Gastroesophageal sphincter (tissue), 3 donors: Measurements from ENCODE around the gene RALY.

ENCODE experiments used
- CTCF ChIP-seq, 4 experiments: fragments of 200-600 bp in 2 of 4; fragments of 450-650 bp in 2 of 4; sonication (generic) in 1 of 4; IDR thresholded peaks; one replicate each; pipeline ENCODE4 v1.5.1; 2017 to 2019; ENCODE audit warnings: antibody characterized with exemption in 4 of 4, mild to moderate bottlenecking in 2 of 4, moderate library complexity in 2 of 4
- POLR2A ChIP-seq, 2 donors: fragments of 450-650 bp; IDR thresholded peaks; one replicate each; pipeline ENCODE4 v1.6.1; 2017; ENCODE audit warnings: antibody characterized with exemption in 2 of 2, mild to moderate bottlenecking in 2 of 2, moderate library complexity in 1 of 2

GRCh38 chr20:34111702-34112599 lies 118.2 kb downstream of the RALY start, which contains the start of gene EIF2S2:
- peak in 2 of 4 experiments; percentile 10 to 46 for TF ChIP-seq CTCF (IDR thresholded peaks at IDR 0.05)
- TF ChIP-seq POLR2A (IDR thresholded peaks at IDR 0.05) = peak; percentile 95 to 97
